Measurements from ENCODE around the gene HSDL1. TPM values are rescaled to one million over a fixed set of nuclear protein-coding genes. Genes with fewer than 3 reads are reported as not detected.
"Not testable (repeated sequence)": the region's sequence is repeated elsewhere in the genome, so short reads cannot be mapped to it uniquely, and the experiment has no call there.

HSDL1 gene
- polyA plus RNA-seq, 3 donors: 43.9 to 59.1 (median 48.5) TPM

GRCh38 chr16:84139628-84140258 is 5.2 kb downstream of the HSDL1 start:
- no peak for DNase-seq (ENCODE audit: low read depth in 3 of 3, low spot score in 2 of 3)

GRCh38 chr16:84138824-84139627 is 6.0 kb downstream of the HSDL1 start:
- DNase-seq (ENCODE audit: low read depth in 3 of 3, low spot score in 2 of 3): no peak

- DNase-seq (ENCODE audit: low read depth in 3 of 3, low spot score in 2 of 3): no peak
Measured at GRCh38 chr16:84138500-84138823, 6.5 kb downstream of the HSDL1 start.

GRCh38 chr16:84137769-84138357 is 7.1 kb downstream of the HSDL1 start:
- no peak for DNase-seq (ENCODE audit: low read depth in 3 of 3, low spot score in 2 of 3)

GRCh38 chr16:84137287-84137686 is 7.7 kb downstream of the HSDL1 start:
- DNase-seq (ENCODE audit: low read depth in 3 of 3, low spot score in 2 of 3): no peak

- no peak for DNase-seq (ENCODE audit: low read depth in 3 of 3, low spot score in 2 of 3)
Measured at GRCh38 chr16:84136331-84137125, 8.4 kb downstream of the HSDL1 start.

GRCh38 chr16:84132527-84133285 is 12.3 kb downstream of the HSDL1 start:
- DNase-seq (ENCODE audit: low read depth in 3 of 3, low spot score in 2 of 3): no peak

GRCh38 chr16:84131117-84131516 is 13.9 kb downstream of the HSDL1 start:
- no peak for DNase-seq (ENCODE audit: low read depth in 3 of 3, low spot score in 2 of 3)

- DNase-seq (ENCODE audit: low read depth in 3 of 3, low spot score in 2 of 3): no peak
Measured at GRCh38 chr16:84124257-84125073, 20.5 kb downstream of the HSDL1 start.

- no peak for DNase-seq (ENCODE audit: low read depth in 3 of 3, low spot score in 2 of 3)
Measured at GRCh38 chr16:84121007-84121406, 24.0 kb downstream of the HSDL1 start.

GRCh38 chr16:84120023-84120422 is 25.0 kb downstream of the HSDL1 start:
- DNase-seq (ENCODE audit: low read depth in 3 of 3, low spot score in 2 of 3): no peak

GRCh38 chr16:84119368-84119767 is 25.6 kb downstream of the HSDL1 start:
- no peak for DNase-seq (ENCODE audit: low read depth in 3 of 3, low spot score in 2 of 3)

- DNase-seq (ENCODE audit: low read depth in 3 of 3, low spot score in 2 of 3): not testable (repeated sequence)
Measured at GRCh38 chr16:84118315-84118714, 26.7 kb downstream of the HSDL1 start.

- DNase-seq (ENCODE audit: low read depth in 3 of 3, low spot score in 2 of 3): peak in 1 of 3 donors; percentile 31
Measured at GRCh38 chr16:84117494-84117843, 27.5 kb downstream of the HSDL1 start.

GRCh38 chr16:84116720-84117493 is 28.1 kb downstream of the HSDL1 start, which contains the start of gene MBTPS1:
TSS of gene MBTPS1 (minus strand) at chr16:84116942. CDS start at chr16:84101783, 15,159 bp downstream.
- DNase-seq (ENCODE audit: low read depth in 3 of 3, low spot score in 2 of 3): peak; percentile 83 to 94 (median 92)

GRCh38 chr16:84115919-84116719 is 28.9 kb downstream of the HSDL1 start:
- DNase-seq (ENCODE audit: low read depth in 3 of 3, low spot score in 2 of 3): no peak

- DNase-seq (ENCODE audit: low read depth in 3 of 3, low spot score in 2 of 3): not testable (repeated sequence)
Measured at GRCh38 chr16:84111949-84112348, 33.0 kb downstream of the HSDL1 start.

- DNase-seq (ENCODE audit: low read depth in 3 of 3, low spot score in 2 of 3): no peak
Measured at GRCh38 chr16:84111525-84111924, 33.5 kb downstream of the HSDL1 start.
